Activated T-cell treated with anti-CD3 and anti-CD28 coated beads, Interleukin-2, amount 50 U/mL, for 24 hours (primary cell): ENCODE measurements around the gene NRN1.
A peak's percentile ranks its signal among the peaks of the same experiment; 100 is the strongest.
"Not testable (repeated sequence)": the region's sequence is repeated elsewhere in the genome, so short reads cannot be mapped to it uniquely, and the experiment has no call there.

Experiments used
- DNase-seq: peaks from one replicate; pipeline ENCODE4 v3.0.0-alpha.2; 2020
- H3K27ac Mint-ChIP-seq: 2 replicates; pipeline ENCODE4 v1.8.0; 2020; ENCODE audit warnings: mild to moderate bottlenecking, mixed read lengths
- H3K27me3 Mint-ChIP-seq: 2 replicates; pipeline ENCODE4 v1.8.0; 2020; ENCODE audit warnings: mixed read lengths
- H3K36me3 Mint-ChIP-seq: 2 replicates; pipeline ENCODE4 v1.8.0; 2020; ENCODE audit warnings: low read depth, mixed read lengths
- H3K4me1 Mint-ChIP-seq: 2 replicates; pipeline ENCODE4 v1.8.0; 2020; ENCODE audit warnings: low read depth, mixed read lengths
- H3K4me3 Mint-ChIP-seq: 2 replicates; pipeline ENCODE4 v1.8.0; 2020; ENCODE audit warnings: mild to moderate bottlenecking, moderate library complexity, mixed read lengths
- H3K9me3 Mint-ChIP-seq: 2 replicates; pipeline ENCODE4 v1.8.0; 2020; ENCODE audit warnings: mixed read lengths

Gene NRN1, protein sequence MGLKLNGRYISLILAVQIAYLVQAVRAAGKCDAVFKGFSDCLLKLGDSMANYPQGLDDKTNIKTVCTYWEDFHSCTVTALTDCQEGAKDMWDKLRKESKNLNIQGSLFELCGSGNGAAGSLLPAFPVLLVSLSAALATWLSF

DNA sequence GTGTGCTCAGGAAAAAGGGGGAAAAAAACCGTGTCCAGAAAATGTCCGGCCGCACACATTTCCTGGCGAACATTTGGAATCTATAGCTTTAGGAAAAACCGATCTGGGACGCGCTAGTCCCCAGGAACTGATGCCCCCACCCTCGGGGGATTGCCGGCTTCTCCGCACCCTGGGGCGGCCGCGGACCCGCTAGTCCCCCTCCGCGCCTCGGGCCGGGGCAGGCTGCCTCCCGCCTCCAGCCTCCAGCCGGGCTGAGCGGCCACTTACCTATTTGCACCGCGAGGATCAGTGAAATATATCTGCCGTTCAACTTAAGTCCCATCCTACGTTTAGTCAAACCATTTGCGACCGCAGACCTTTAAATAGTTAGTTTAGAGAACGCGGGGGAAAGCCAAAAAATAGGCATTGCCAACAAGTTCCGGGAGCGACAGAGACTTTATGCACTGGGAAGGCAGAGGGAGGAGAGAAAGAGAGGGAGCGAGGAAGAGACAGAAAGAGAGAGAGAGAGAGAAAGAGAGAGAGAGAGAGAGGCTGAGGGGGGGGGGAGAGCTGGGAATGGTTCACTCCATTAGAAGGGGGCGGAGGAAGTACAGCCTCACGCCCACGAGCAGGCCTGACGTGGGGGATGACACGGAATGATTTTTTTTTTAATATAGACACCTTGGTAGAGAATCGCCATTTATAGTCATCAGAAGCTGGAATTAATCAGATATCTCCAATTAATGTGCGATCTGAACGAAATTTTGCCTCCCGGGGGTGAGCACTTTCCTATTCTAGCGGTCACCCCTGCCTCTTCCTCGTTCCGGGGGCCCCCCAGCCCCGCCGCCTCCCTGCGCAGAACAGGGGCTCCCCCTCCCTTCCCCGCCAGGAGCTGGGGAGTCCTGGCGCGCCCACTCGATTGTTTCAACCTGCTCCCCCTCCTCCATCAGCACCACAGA is at the start of gene NRN1:
TSS of gene NRN1 (minus strand) at position 498 of the 938 bp plus-strand sequence. CDS start at position 322, 176 bp downstream.
- DNase-seq = no peak
- Mint-ChIP-seq H3K9me3 (no peaks in the 10 kb centered on the region), H3K27ac (peak within 1 kb of the TSS; percentile 53), H3K36me3 (no peaks in the 10 kb centered on the region), H3K4me3 (peak within 1 kb of the TSS; percentile 74), H3K4me1 (peaks cover 64% of the 10 kb centered on the region), H3K27me3 (peaks cover 88% of the 10 kb centered on the region)

DNA sequence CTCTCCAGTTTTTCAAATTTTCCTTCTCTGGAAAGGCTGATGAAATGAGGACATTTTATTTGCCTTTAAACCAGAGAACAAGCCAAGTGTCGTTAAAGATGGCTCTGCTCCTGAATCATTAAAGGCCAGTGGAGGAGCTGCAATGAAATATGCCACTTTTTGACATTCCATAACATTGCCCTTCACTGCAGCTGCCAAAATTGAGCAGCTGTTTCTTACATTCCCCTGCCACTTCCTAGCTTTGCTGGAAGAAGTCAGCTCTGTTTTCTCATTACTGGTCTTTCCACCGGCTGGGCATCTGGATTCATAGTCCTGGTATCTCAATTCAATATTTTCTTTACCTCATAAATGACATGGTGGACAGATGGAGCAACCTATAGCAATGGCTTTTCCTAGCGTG is 45.5 kb upstream of the NRN1 start:
- Mint-ChIP-seq H3K36me3 (no peaks in the 10 kb centered on the region), H3K9me3 (no peaks in the 10 kb centered on the region), H3K27me3 (peaks cover 50% of the 10 kb centered on the region), H3K4me3 (no peak overlapping the region), H3K27ac (no peak overlapping the region), H3K4me1 (no peaks in the 10 kb centered on the region)
- DNase-seq = no peak

DNA sequence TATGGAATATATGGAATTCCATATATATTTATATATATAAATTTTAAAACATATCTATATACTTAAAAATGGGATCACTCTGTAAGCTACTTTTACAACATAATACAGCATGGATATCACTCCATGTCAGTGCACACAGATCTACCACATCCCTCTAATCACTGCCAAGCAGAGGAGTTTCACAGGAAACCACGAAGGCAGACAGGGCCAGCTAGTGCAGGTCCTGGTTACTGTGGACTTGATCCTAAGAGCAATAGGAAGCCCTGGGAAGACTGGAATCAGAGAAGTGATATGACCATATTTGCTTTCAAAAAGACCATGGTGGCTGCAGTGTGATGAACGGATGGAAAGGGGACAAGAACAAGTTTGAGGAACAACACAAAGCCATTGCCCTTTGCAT is 40.0 kb upstream of the NRN1 start:
- Mint-ChIP-seq H3K4me3 (no peak overlapping the region), H3K27ac (no peak overlapping the region), H3K36me3 (no peaks in the 10 kb centered on the region), H3K4me1 (no peaks in the 10 kb centered on the region), H3K9me3 (no peaks in the 10 kb centered on the region), H3K27me3 (peaks cover 46% of the 10 kb centered on the region)
- no peak for DNase-seq

DNA sequence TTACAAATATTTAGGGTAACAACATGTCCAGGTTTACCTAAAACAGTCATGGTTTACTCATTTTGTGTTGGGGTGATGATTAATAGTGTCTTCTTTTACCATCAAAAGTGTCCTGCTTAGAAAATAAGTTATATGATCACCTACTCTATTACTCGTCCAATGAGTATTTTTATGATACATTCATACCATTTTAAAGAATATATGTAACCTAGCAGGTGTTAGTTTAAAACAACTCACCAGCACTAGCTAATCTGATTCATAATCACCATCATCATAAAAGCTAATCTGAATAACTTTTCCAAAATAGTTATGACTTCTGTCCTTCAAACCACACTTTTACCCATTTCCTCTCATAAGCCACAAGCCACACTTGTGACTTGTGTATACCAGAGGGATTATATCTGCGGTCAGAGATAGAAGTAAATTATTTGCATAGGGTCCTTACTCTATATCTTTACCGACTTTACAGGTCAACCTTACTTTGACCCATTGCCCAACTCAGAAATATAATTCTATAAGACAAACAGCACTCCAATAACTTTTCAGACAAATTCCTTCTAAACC is 33.3 kb upstream of the NRN1 start:
- Mint-ChIP-seq H3K27me3 (peaks cover 45% of the 10 kb centered on the region), H3K27ac (no peak overlapping the region)

DNA sequence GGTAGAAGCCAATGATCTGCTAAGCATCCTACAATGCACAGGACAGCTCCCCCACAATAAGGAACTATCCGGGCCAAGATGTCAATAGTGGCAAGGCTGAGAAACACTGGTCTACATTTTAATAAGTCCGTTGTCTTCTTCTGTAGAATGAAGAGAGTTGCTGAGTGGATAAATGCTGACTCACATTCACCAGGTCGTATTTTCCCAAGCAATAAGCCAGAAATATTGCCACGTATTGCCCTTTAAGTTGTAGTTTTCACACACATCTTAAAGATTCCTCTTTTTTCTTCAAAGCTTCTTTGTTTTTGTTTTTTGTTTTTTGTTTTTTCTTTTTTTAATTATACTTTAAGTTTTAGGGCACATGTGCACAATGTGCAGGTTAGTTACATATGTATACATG is 30.5 kb upstream of the NRN1 start:
- H3K36me3 Mint-ChIP-seq = no peaks in the 10 kb centered on the region
- peaks cover 33% of the 10 kb centered on the region for H3K27me3 Mint-ChIP-seq
- no peaks in the 10 kb centered on the region for H3K4me1 Mint-ChIP-seq
- no peak for DNase-seq
- H3K9me3 Mint-ChIP-seq = no peaks in the 10 kb centered on the region
- H3K4me3 Mint-ChIP-seq = no peak overlapping the region
- H3K27ac Mint-ChIP-seq = no peak overlapping the region

More for the DNA sequence above, 33.3 kb upstream of the NRN1 start:
- H3K9me3 Mint-ChIP-seq = no peaks in the 10 kb centered on the region
- H3K4me3 Mint-ChIP-seq = no peak overlapping the region
- DNase-seq = no peak
- H3K36me3 Mint-ChIP-seq = no peaks in the 10 kb centered on the region
- no peaks in the 10 kb centered on the region for H3K4me1 Mint-ChIP-seq

DNA sequence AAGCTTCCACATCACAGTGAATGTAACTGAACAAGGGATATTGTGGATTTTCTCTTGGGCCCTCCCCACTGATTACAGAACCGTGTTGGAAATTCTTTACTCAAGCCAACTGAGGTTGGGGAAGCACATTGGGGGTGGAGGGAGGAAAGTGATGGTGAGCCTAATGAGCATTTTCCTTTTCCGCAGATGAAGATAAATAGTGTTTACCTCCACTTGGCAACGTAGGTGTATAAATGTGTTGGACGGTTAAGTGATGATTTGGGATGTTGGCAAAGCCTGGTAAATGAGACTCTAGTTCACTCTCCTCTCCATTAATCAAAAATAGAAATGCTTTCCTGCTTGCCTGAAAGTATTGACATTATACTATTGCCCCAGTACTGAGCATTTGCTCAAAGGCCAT is 27.1 kb upstream of the NRN1 start:
- Mint-ChIP-seq H3K4me1 (no peaks in the 10 kb centered on the region), H3K9me3 (no peaks in the 10 kb centered on the region), H3K27ac (no peak overlapping the region), H3K27me3 (peaks cover 21% of the 10 kb centered on the region), H3K4me3 (no peak overlapping the region), H3K36me3 (no peaks in the 10 kb centered on the region)
- no peak for DNase-seq

DNA sequence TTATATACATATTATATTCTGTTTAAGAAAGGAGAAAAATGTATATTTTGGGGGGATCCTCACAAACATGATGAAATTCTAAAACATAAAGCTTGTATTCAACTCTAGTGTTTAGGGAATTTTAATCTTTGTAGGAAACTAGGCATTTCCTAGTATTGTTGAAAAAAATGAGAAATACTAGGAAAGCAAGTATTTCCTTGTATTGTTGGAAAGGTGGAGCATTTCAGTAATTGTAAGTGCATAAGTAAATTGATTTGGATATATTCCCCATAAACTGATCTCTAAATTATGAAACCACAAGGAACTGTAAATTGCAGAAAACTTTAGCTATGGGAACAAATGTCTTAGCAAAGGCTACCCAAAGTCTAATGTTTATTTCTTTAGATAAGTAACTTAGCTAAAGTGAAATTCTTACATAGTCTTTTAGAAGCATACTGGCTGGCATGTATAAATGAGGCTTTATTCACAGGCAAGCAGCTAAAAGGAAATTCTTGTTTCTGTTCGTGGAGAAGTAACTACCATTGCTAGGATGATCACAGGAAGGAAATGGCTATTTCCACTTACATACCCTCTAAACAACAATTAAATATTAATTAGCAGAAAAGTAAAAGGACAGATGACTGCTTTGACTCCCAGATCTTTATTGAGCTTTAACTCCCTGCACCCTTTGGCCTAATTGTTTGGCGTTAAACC is 19.9 kb upstream of the NRN1 start:
- Mint-ChIP-seq H3K27me3 (peaks cover 56% of the 10 kb centered on the region), H3K27ac (no peak overlapping the region), H3K9me3 (no peaks in the 10 kb centered on the region), H3K4me1 (no peaks in the 10 kb centered on the region), H3K36me3 (no peaks in the 10 kb centered on the region), H3K4me3 (no peak overlapping the region)
- no peak for DNase-seq

DNA sequence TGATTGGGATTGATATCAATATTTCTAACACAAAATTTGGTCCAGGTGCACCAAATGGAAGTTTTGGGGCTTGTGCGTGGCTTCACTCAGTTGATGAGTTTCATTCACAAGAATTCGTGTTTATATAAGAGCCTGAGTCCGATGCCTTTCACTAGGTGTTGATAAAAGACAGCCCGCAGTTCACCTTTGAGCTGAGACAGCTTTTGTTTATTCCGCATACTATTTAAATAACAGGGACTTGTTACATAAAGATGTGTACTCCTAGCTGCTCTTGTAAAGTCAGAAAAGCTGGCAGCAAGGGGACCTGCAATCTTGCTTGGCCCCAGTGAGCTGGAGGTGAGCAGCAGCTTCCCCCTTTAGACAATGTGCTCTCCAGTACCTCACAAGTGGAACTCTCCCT is 19.0 kb upstream of the NRN1 start:
- Mint-ChIP-seq H3K27me3 (peaks cover 61% of the 10 kb centered on the region), H3K27ac (no peak overlapping the region), H3K9me3 (no peaks in the 10 kb centered on the region), H3K36me3 (no peaks in the 10 kb centered on the region), H3K4me3 (no peak overlapping the region), H3K4me1 (no peaks in the 10 kb centered on the region)
- DNase-seq = no peak

DNA sequence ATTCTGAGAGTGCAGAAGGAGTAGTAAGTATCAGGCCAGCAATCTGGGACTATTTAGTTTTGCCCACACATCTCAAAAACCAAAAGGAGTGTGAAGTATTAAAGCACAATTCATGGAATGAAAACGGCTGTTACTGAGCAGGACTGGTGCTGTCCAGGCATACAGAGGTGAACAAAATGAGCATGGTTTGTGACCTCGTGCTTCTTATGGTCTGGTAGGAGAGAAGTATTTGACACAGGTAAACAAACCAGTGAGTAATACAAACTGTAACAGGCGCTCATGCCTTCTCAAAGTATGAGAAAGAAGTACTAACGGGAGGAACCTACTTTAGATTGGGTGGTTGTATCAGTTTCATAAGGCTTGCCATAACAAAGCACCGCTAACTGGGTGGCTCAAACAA is 17.5 kb upstream of the NRN1 start:
- Mint-ChIP-seq H3K27ac (no peak overlapping the region), H3K27me3 (peaks cover 67% of the 10 kb centered on the region), H3K36me3 (no peaks in the 10 kb centered on the region), H3K9me3 (no peaks in the 10 kb centered on the region), H3K4me1 (no peaks in the 10 kb centered on the region), H3K4me3 (no peak overlapping the region)
- no peak for DNase-seq

DNA sequence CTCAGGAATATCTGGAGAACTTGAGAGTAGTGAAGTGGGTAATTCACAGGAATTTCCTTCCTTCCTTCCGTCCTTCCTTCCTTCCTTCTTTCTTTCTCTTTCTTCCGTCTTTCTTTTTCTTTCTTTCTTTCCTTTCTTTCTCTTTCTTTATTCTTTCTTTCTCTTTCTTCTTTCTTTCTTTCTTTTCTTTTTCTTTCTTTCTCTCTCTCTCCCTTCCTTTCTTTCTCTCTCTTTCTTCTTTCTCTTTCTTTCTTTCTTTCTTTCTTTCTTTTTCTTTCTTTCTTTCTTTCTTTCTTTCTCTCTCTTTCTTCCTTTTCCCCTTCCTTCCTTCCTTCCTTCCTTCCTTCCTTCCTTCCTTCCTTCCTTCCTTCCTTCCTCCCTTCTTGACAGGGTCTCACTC is 16.1 kb upstream of the NRN1 start:
- DNase-seq, H3K4me3 Mint-ChIP-seq, H3K27ac Mint-ChIP-seq, H3K9me3 Mint-ChIP-seq, H3K36me3 Mint-ChIP-seq, H3K4me1 Mint-ChIP-seq: not testable (repeated sequence)
- H3K27me3 Mint-ChIP-seq = peaks cover 79% of the 10 kb centered on the region

DNA sequence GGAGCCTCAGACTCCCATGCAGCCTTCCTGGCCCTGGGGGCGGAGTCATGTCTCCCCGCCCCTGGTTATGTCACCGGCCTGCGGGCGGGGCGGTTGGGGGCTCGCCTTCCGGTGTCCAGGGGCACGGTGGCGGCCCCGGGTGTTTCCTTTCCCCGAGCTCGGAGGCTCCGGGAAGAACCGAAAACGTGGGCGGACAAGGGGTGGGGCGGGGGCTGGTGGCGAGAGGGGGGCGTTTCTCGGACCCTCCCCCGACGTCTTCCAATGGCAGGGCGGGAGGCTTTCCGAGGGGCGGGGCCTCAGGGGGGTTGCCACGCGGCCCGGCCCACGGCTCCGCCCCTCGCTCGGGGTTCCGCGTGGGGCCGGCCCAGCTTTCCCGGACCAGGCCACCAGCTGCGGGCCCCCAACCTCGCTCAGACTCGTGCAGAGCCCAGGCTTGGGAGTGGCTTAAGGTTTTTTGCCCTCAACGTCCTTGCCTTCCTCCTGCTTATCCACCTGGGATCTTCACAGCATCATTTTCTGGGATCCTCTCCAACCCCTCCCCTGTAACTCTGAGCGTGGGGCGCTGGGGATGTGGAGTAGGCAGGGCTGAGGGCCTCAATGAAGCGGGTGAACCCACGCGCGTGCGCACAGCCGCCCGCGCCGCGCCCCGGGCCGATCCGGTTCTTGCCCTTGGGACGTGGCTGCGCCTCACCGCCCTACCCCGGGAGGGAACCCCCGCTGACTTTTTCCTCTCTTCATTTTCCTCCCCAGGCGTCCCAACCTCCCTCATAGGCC is 2.1 kb upstream of the NRN1 start:
- Mint-ChIP-seq H3K4me3 (peak overlapping the region; percentile 74), H3K4me1 (peaks cover 45% of the 10 kb centered on the region), H3K27me3 (peaks cover 84% of the 10 kb centered on the region), H3K9me3 (no peaks in the 10 kb centered on the region), H3K36me3 (no peaks in the 10 kb centered on the region), H3K27ac (no peak overlapping the region)
- DNase-seq = peak; percentile 70

DNA sequence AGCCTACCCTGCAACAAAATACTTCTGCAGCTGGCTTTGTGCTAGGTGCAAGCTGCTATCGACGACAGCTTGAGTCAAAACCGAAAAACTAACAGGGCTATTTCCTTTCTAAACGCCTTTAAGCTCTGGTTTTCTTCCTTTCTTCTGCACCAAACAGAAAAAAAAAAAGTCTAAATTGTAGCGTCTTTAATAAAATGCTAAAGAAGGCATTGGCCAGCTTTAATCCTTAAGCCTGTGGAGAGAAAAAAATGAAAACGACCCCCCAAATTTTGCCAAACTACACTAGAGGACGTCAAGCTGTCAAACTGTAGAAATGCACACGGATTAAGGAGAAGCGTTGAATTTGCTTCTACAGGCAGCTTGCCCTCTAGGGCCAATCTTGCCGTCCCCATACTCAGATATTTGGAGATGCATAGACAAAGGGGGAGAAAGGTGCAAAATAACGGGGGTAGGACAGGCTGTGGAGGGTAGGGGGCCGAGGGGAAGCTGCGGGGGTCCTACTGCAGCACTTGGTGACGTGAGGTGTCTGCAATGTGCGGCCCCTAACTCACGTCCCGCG is 1.4 kb upstream of the NRN1 start:
- peaks cover 84% of the 10 kb centered on the region for H3K27me3 Mint-ChIP-seq
- no peaks in the 10 kb centered on the region for H3K36me3 Mint-ChIP-seq
- peaks cover 50% of the 10 kb centered on the region for H3K4me1 Mint-ChIP-seq
- no peak for DNase-seq
- peak overlapping the region; percentile 53 for H3K27ac Mint-ChIP-seq
- H3K4me3 Mint-ChIP-seq = peak overlapping the region; percentile 74
- no peaks in the 10 kb centered on the region for H3K9me3 Mint-ChIP-seq

DNA sequence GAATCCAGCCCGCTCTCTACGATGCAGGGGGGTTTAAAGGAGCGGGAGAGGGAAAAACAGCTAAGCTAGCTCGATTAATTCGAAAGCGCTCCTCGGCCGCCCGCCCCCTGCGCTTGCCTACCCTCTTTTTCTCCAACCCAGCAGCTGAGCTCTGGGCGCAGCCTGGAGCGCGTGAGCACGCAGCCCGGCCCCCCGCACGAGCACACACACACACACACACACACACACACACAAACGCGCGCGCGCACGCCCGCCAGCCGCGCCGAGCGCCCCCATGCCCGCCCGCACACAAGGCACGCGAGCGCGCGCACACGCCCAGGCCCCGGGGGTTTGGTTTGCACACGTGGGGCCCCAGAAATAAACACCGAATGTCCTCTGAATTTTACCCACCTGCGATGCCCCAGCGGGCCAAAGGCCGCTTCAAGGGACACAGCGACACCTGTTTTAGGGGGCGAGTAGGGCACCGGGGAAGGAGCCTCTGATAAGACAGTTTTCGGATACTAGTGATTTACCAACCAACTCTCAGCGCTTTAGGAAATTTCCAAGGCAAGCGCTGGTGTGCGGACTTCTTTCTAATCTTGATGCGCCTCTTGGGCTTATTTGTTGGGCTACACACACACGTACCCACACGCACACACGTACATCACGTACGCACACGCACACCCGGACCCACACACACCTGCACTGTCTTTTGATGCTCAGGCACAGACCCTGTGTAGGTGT is 802 bp upstream of the NRN1 start:
- Mint-ChIP-seq H3K36me3 (no peaks in the 10 kb centered on the region), H3K27ac (peak overlapping the region; percentile 53), H3K27me3 (peaks cover 87% of the 10 kb centered on the region), H3K4me1 (peaks cover 57% of the 10 kb centered on the region), H3K4me3 (peak overlapping the region; percentile 74), H3K9me3 (no peaks in the 10 kb centered on the region)
- peak; percentile 49 for DNase-seq
